SK-N-SH (cell line): ENCODE measurements around the gene RRM2. TPM values are rescaled to one million over a fixed set of nuclear protein-coding genes. Genes with fewer than 3 reads are reported as not detected.

Experiments
- CTCF ChIA-PET: fragments of 300-600, 350-600 bp; formaldehyde crosslinking; extraction: SDS; loops from one replicate; lab custom pipeline; 2021; lab: Yijun Ruan, JAX
- POLR2A ChIA-PET: fragments of 350-600 bp; sonication (Branson Sonifier 250); formaldehyde crosslinking; extraction: SDS; loops from one replicate; lab custom pipeline; 2020; ENCODE audit warnings: antibody characterized with exemption, inconsistent platforms; lab: Yijun Ruan, JAX
- DNase-seq: peaks from one replicate; pipeline ENCODE4 v3.0.0; 2012
- H2AFZ ChIP-seq: fragments of 200-600 bp; sonication (generic); 2 replicates; pipeline ENCODE4 v1.8.1; 2016; ENCODE audit warnings: antibody characterized with exemption, mild to moderate bottlenecking, low read depth
- H3F3A ChIP-seq: fragments of 200-600 bp; sonication (generic); replicated peaks from 2 replicates; pipeline ENCODE3; 2016; ENCODE audit warnings: antibody characterized with exemption, mild to moderate bottlenecking; ENCODE audit not compliant: insufficient read depth
- H3K27ac ChIP-seq, 2 experiments: fragments of 200-500 bp in 1 of 2; fragments of 200-600 bp in 1 of 2; sonication (Bioruptor generic) in 1 of 2; sonication (generic), shearing (Covaris generic) in 1 of 2; 2 replicates each; pipeline versions ENCODE4 v1.5.1 to v1.6.1; 2014 to 2016; ENCODE audit warnings: low read depth in 2 of 2, inconsistent platforms in 1 of 2, low read length in 1 of 2, mild to moderate bottlenecking in 1 of 2, mixed read lengths in 1 of 2
- H3K27me3 ChIP-seq: fragments of 200-600 bp; sonication (generic), shearing (Covaris generic); 2 replicates; pipeline ENCODE4 v1.6.1; 2016; ENCODE audit warnings: mixed run types; ENCODE audit not compliant: insufficient read depth
- H3K36me3 ChIP-seq, 2 experiments: fragments of 200-500 bp in 1 of 2; fragments of 200-600 bp in 1 of 2; sonication (Bioruptor generic) in 1 of 2; sonication (generic) in 1 of 2; replicated peaks in 1 of 2; 2 replicates each; pipeline versions ENCODE3 to v1.5.1; 2014 to 2016; ENCODE audit warnings: low read length in 1 of 2, mild to moderate bottlenecking in 1 of 2; ENCODE audit not compliant: insufficient read depth in 2 of 2, control insufficient read depth in 1 of 2
- H3K4me1 ChIP-seq, 2 experiments: fragments of 200-500 bp in 1 of 2; fragments of 200-600 bp in 1 of 2; sonication (Bioruptor generic) in 1 of 2; sonication (generic), shearing (Covaris generic) in 1 of 2; 2 replicates each; pipeline versions ENCODE4 v1.5.1 to v1.6.1; 2014 to 2016; ENCODE audit warnings: low read depth in 1 of 2, low read length in 1 of 2, mixed run types in 1 of 2; ENCODE audit not compliant: insufficient read depth in 2 of 2, control insufficient read depth in 1 of 2
- H3K4me2 ChIP-seq: fragments of 200-600 bp; sonication (generic), shearing (Covaris generic); 2 replicates; pipeline ENCODE4 v1.6.1; 2017; ENCODE audit warnings: mixed run types
- H3K4me3 ChIP-seq, 2 experiments: fragments of 200-500 bp in 1 of 2; fragments of 200-600 bp in 1 of 2; sonication (Bioruptor generic) in 1 of 2; sonication (generic), shearing (Covaris generic) in 1 of 2; 2 replicates each; pipeline versions ENCODE4 v1.5.1 to v1.8.1; 2014 to 2016; ENCODE audit warnings: low read depth in 2 of 2, inconsistent platforms in 1 of 2, low read length in 1 of 2, mild to moderate bottlenecking in 1 of 2, mixed read lengths in 1 of 2, moderate library complexity in 1 of 2
- H3K79me2 ChIP-seq: fragments of 200-600 bp; sonication (generic); 2 replicates; pipeline ENCODE4 v1.8.1; 2017; ENCODE audit warnings: mild to moderate bottlenecking; ENCODE audit not compliant: insufficient read depth
- H3K9ac ChIP-seq: fragments of 200-600 bp; sonication (generic); 2 replicates; pipeline ENCODE4 v1.6.1; 2017; ENCODE audit warnings: mixed run types
- H3K9me2 ChIP-seq: fragments of 200-600 bp; sonication (generic); 2 replicates; pipeline ENCODE4 v1.6.1; 2017; ENCODE audit warnings: mixed run types
- H3K9me3 ChIP-seq: fragments of 200-600 bp; sonication (generic); 2 replicates; pipeline ENCODE4 v1.6.1; 2017; ENCODE audit warnings: mixed run types, mild to moderate bottlenecking, moderate library complexity
- H4K20me1 ChIP-seq: fragments of 200-600 bp; sonication (generic); 2 replicates; pipeline ENCODE4 v1.6.1; 2017; ENCODE audit warnings: mild to moderate bottlenecking, mixed run types; ENCODE audit not compliant: insufficient read depth
- EZH2phosphoT487 ChIP-seq: fragments of 200-600 bp; sonication (generic); IDR thresholded peaks from 2 replicates; pipeline ENCODE4 v1.6.1; 2017; ENCODE audit warnings: low read depth, mixed run types, mild to moderate bottlenecking, antibody characterized with exemption, moderate library complexity, borderline replicate concordance
- GATA2 ChIP-seq: sonication (generic); formaldehyde crosslinking; IDR thresholded peaks from 2 replicates; pipeline ENCODE4 v1.5.0; 2020; ENCODE audit warnings: mild to moderate bottlenecking, missing genetic modification reagents
- PBX3 ChIP-seq: IDR thresholded peaks from 2 replicates; pipeline ENCODE4; 2012
- RFX5 ChIP-seq: IDR thresholded peaks from 2 replicates; pipeline ENCODE4 v1.6.1; 2012; ENCODE audit warnings: mild to moderate bottlenecking, improper control_type of control experiment, low read length
- SIN3A ChIP-seq: IDR thresholded peaks from 2 replicates; pipeline ENCODE4 v1.6.1; 2012; ENCODE audit warnings: low read depth, mild to moderate bottlenecking, low read length, moderate library complexity, borderline replicate concordance
- USF1 ChIP-seq: IDR thresholded peaks from 2 replicates; pipeline ENCODE4 v1.4.0; 2012; ENCODE audit warnings: low read depth, borderline replicate concordance
- WGBS: methylation state at CpG from one replicate; pipeline ENCODE4 v1.1.6; 2017; ENCODE audit warnings: low lambda C conversion rate; 5-methylcytosine and 5-hydroxymethylcytosine counted together
- polyA plus RNA-seq, 3 experiments: library from polyadenylated mRNA; depleted of rRNA; stranded (reverse); fragments of >200 nt; gene quantifications; 2 replicates each; pipeline ENCODE4 v1.2.3, GENCODE V29; 2012
- small RNA-seq, 7 experiments: library from RNA; depleted of rRNA; stranded (forward); fragments of <200 nt; gene quantifications; one replicate each; pipeline ENCODE3, GENCODE V24; 2012

Gene RRM2
- polyA plus RNA-seq, 1 of the 3 experiments (the other 2 are of a cell fraction): 38.9 TPM

DNA sequence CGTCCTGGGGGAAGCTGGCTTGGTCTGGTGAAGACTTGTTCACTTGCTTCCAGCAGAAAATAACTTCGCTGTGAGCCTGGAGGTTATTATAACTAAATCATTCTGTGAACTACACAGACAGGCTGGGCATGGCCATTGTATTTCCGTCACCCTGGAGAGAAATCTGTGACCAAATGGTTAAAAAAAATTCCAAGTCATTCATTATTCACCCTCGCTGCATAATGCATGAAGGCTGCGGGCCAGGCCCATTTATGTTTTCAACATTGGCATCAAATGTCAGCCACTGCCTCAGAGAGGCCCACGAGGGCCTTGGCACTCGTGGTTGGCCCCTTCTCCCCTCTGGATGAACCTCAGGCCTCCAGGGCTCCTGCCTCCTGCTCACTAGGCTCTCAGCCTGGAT is 57.7 kb downstream of the RRM2 start:
- no peaks in the 10 kb centered on the region for H3K9me2 ChIP-seq
- H3K4me2 ChIP-seq: no peak overlapping the region
- no peaks in the 10 kb centered on the region; a peak in 1 of 4 replicates for H3K4me1 ChIP-seq
- H3K9ac ChIP-seq: no peak overlapping the region
- DNase-seq: no peak
- no peaks in the 10 kb centered on the region for H4K20me1 ChIP-seq
- H3K79me2 ChIP-seq: no peaks in the 10 kb centered on the region
- no peak overlapping the region for H3K4me3 ChIP-seq
- 91% methylated on average over 7 of the region's 7 CpGs for WGBS
- ChIA-PET CTCF (interaction anchor here (0.8 to 2.5 kb wide), 8 partner anchors 7 to 255 kb away, joined by 3 to 6 read pairs (median 4); no protein-coding TSS in a partner anchor), POLR2A (no interaction called here)
- no peak overlapping the region for H3K27ac ChIP-seq
- no peaks in the 10 kb centered on the region for H3F3A ChIP-seq
- no peak for TF ChIP-seq GATA2 (CRISPR knock-in tag)
- TF ChIP-seq RFX5: no peak
- no peak for TF ChIP-seq SIN3A
- no peak for TF ChIP-seq EZH2phosphoT487
- TF ChIP-seq USF1: no peak
- no peak for TF ChIP-seq PBX3
- no peaks in the 10 kb centered on the region for H3K27me3 ChIP-seq
- no peaks in the 10 kb centered on the region for H3K9me3 ChIP-seq
- H3K36me3 ChIP-seq: peaks cover 0 to 3% of the 10 kb centered on the region in 2 experiments
- H2AFZ ChIP-seq: no peak overlapping the region

Small RNA genes within 50 kb of the gene (small RNA-seq; reads per million reads assigned to genes)
- gene RF00410 (0 to 0.52 (median 0) reads per million in 7 experiments), gene RF00568 (0 reads per million in 7 experiments)

Other genes with a start within 250 kb of the RRM2 start
- gene GRHL1, start 171.0 kb upstream of the RRM2 start, polyA plus RNA-seq (2012; rRNA removed): 1.0 and 1.6 TPM in 2 replicates
- gene KLF11, start 79.2 kb upstream of the RRM2 start, polyA plus RNA-seq (2012; rRNA removed): 9.5 TPM in 2 replicates
- 0.62 and 1.2 TPM in 2 replicates for gene CYS1, start 42.3 kb upstream of the RRM2 start, polyA plus RNA-seq (2012; rRNA removed)
- gene HPCAL1, start 180.2 kb downstream of the RRM2 start, polyA plus RNA-seq (2012; rRNA removed): 34.6 and 77.0 TPM in 2 replicates